Astrocyte (in vitro differentiated cells and primary cell): Measurements from ENCODE around the gene CTNNA2.

ENCODE experiments used
- EZH2 ChIP-seq: IDR thresholded peaks from 2 replicates; pipeline ENCODE4 v1.6.1; 2012; ENCODE audit warnings: mild to moderate bottlenecking, low read length, inconsistent platforms; ENCODE audit not compliant: insufficient read depth
- TF ChIP-seq, protein P1 (sequence below): IDR thresholded peaks from 2 replicates; pipeline ENCODE4 v1.5.1; 2011; ENCODE audit warnings: low read depth, mild to moderate bottlenecking, inconsistent platforms, low read length, moderate library complexity; ENCODE audit not compliant: insufficient read depth

DNA sequence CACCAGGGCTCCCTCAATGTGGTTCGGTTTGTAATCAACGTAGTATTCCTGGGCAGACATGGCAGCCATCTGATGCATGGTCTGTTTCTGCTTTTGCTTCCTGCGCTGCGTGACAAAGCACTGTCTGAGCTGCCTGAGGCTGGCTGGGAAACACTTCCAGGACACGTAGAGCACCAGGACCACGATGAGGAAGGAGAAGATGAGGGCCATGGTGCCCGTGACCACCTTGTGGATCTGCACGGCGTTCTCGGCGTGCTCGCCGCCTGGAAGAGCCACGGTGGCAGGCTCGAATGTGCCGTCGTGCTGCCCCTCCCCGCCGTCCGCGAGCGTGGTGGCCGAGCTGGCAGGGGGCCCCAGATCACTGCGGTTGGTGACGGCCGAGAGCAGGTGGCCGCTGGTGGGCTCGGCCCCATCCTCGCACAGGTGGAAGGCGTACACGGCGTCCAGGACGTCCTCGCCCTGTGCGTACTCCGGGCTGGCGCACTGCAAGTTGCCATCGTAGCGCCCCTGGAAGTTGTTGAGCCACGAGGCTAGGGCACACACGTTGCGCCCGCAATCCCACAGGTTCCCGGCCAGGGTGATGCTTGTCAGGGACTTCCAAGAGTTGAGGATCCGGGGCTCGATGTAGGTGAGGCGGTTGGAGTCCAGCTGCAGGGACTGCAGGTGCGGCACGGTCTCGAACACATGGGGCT is 789.6 kb downstream of the CTNNA2 start:
- TF ChIP-seq, protein P1, sequence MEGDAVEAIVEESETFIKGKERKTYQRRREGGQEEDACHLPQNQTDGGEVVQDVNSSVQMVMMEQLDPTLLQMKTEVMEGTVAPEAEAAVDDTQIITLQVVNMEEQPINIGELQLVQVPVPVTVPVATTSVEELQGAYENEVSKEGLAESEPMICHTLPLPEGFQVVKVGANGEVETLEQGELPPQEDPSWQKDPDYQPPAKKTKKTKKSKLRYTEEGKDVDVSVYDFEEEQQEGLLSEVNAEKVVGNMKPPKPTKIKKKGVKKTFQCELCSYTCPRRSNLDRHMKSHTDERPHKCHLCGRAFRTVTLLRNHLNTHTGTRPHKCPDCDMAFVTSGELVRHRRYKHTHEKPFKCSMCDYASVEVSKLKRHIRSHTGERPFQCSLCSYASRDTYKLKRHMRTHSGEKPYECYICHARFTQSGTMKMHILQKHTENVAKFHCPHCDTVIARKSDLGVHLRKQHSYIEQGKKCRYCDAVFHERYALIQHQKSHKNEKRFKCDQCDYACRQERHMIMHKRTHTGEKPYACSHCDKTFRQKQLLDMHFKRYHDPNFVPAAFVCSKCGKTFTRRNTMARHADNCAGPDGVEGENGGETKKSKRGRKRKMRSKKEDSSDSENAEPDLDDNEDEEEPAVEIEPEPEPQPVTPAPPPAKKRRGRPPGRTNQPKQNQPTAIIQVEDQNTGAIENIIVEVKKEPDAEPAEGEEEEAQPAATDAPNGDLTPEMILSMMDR: no peak
- no peak for TF ChIP-seq EZH2
